GM21515 (cell line): ENCODE results near the gene PAM16.

ENCODE experiments used
- ATAC-seq: cut with Tn5 transposase; IDR thresholded peaks from one replicate; pipeline ENCODE4 v1.9.1; 2021; ENCODE audit not compliant: unreplicated experiment

The PAM16 gene

DNA sequence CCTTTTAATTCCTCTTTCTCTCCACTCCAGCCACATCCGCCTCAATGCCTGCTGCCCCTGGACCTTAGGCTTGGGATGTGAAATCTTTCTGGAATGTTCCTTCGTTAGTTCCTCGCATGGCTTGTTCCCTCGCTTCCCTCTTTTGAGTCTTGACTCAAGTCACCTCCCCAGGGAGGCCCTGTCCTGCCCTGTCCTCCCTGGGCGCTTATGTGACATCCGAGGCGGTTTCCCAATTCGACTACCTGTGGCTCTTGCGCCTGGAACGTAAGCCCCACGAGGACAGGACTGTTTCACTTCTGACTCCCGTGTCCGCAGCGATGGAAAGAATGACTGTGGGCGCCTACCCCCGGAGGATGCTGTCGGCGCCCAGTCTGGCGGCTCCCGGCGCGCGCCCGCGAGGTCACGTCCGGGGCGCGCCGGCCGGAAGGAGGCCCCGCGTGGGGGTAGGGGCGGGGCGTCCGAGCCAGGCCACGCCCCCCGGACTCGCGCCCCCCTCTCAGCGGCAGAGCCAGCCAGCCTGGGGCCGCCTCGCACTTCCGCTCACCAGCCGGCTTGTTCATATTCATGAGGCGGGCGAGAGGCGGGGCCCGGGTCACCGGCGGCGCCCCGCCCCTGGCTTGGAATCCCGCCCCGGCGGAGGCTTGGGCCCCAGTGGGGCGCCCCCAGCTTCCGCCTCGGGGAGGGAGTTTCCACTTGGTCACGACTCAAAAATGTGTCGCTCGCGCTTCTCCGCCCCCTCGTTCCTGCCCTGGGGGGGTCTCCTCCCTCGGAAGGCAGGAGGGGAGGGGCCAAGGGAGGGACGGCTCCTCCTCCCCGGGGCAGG is 43.7 kb downstream of the PAM16 start:
- peak; percentile 90 for ATAC-seq

DNA sequence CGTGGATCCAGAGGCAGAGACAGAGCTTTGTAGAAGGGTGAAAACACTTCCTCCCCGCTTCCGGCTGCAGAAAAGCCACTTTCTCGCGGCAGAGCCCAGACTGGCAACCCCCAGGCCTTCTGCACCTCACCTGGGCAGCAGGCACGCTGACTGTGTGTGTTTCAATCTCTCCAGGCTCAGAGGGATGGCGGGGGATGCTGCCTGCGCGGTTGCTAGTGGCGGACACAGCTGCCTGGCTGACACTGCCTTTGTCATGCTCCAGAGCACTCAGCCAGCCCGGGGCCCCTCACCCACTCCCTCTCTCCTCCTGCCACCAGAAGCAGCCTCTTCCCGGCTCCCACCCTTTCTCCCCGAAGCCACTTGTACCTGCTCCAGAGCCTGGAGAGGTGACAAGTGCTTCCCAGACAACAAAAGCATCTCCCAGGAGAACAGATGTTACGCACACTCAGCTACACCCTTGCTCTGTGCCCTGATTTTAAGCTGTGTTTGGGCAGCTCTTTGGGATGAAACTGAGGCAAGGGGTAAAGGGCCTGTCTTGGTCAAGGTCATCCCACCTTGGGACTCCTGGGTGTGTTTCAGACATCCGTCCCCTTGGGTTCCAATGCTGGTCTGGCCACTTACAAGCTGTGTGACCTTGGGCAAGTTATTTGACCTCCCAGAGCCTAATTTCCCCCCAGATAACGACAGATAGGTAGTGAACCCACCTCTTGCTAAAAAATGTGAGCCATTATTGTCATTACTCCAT is 44.5 kb downstream of the PAM16 start:
- no peak for ATAC-seq

DNA sequence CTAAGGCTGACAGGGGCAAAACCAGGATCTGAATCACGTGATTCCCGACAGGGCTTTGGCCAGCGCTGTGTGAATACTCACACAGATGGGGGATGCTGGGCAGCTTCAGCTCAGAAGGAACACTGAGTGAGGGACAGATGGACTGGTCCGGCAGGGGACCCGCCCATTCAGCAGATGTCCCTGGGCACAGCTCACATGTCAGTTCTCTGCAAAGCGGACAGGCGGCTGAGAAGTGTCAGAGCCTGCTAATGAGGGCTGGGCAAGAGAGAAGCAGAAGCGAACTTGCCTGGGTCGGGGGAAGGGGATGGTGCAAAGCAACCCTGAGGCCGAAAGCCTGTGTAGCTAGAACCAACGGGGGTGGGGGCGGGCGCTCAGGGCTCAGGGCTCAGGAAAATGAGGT is 47.1 kb downstream of the PAM16 start:
- ATAC-seq: no peak

DNA sequence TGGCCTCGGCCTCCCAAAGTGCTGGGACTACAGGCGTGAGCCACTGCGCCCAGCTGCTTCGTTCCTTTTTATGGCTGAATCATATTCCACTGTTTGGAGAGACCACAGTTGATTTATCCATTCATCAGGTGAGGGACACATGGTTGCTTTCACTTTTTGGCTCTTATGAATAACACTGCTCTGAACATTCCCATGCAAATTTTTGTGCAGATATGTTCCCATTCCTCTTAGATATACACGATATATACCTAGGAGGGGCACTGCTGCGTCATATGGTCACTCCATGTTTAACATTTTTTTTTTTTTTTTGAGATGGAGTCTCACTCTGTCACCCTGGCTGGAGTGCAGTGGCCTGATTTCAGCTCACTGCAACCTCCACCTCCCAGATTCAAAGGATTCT is 49.2 kb downstream of the PAM16 start:
- no peak for ATAC-seq

DNA sequence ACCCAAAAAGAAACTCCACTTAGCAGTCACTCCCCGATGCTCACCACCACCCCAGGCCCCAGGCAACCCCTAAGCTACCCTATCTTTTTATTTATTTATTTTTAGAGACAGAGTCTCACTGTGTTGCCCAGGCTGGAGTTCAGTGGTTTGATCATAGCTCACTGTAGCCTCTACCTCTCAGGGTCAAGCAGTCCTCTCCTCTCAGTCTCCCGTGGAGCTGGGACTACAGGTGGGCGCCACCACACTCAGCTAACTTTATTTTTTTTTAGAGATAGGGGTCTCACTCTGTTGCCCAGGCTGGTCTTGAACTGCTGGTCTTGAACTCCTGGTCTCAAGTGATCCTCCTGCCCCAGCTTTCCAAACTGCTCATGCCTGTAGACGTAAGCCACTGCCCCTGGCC is 49.9 kb downstream of the PAM16 start:
- no peak for ATAC-seq

DNA sequence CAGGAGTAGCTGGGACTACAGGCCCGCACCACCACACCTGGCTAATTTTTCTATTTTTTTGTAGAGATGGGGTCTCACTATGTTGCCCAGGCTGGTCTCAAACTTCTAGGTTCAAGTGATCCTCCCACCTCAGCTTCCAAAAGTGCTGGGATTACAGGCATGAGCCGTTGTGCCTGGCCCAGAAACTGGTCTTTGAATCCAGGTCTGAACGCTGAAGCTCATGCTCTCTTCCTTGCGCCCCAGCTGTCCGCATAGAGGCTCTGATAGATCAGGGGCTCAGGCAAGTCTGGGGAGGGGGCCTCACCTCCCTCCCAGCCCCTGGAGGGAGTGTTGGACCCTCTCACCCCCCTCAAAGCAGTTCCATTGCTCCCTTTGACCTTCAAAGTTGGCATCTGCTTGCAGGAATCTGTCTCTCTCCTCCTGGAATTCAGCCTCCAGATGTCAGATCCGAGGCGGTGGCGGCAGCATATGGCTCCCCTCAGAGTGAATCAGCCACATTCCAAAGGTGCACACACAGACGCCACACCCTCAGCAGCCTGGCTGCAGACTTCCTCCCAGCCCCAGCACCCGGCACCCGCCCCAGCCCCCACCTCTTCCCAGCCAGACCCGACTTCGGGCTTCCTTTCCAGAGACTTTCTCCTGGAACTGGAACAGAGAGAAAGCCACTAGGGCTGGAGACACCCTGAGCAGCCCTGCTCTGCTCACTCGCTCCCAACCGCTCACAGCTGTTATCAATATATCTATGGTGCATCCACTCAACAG is 52.2 kb downstream of the PAM16 start:
- ATAC-seq: no peak

DNA sequence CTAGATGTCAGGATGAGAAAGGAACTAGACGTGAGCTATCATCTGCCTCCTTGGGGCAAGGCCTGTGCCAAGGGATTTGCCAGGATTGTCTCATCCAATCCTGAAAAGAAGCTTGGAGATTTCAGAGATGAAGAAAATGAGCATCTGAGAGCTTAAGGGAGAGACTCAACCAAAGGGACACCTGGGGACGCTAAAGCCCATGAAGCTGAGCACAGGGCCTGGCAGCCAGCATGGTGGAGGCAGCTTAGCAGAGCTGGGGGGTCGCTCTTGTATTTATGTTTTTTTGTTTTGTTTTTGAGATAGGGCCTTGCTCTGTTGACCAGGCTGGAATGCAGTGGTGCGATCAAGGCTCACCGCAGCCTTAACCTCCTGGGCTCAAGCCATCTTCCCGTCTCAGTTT is 53.6 kb downstream of the PAM16 start:
- ATAC-seq: no peak

DNA sequence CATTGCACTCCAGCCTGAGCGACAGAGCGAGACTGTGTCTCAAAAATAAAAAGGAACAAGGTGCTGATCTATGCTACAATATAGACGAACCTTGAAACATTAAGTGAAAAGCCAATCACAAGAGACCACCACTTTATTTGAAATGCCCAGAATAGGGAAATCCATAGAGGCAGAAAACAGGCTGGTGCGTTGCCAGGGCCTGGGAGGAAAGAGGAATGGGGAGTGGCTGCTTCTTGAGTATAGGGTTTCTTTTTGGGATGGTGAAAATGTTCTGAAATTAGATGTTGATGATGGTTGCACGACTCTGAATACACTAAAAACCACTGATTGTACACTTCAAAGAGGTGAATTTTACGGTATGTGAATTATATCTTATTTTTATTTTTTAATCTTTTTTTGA is 55.5 kb downstream of the PAM16 start:
- no peak for ATAC-seq

DNA sequence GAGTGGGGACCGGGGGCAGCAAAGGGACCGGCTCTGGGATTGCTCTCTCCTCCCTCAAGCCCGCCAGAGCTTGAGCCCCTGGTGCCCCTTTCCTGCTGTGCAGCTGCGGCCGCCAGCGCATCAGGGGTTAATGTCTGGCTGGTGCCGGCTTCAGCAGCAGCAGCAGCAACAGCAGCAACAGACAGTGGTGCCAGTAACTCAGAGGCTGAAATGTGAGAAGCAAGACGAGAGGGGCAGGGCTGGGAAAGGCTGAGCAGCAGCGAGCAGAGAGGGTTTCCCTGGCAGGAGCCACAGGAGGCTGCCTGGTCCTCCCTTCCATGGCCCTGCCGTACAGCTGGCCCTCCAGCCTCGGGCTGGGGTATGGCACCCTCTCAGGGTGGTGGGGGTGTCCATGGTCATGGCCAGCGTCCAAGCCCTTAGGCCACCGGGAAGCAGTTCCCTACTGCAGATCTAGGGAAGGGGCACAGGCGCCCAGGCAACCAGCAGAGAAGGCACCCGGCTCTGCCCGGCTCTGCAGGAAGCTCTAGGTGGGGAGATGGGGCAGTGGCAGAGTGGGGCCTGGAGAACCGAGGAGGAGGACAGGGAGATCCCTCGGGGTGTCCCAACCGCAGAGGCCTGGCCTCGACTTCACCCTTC is 57.2 kb downstream of the PAM16 start:
- no peak for ATAC-seq

DNA sequence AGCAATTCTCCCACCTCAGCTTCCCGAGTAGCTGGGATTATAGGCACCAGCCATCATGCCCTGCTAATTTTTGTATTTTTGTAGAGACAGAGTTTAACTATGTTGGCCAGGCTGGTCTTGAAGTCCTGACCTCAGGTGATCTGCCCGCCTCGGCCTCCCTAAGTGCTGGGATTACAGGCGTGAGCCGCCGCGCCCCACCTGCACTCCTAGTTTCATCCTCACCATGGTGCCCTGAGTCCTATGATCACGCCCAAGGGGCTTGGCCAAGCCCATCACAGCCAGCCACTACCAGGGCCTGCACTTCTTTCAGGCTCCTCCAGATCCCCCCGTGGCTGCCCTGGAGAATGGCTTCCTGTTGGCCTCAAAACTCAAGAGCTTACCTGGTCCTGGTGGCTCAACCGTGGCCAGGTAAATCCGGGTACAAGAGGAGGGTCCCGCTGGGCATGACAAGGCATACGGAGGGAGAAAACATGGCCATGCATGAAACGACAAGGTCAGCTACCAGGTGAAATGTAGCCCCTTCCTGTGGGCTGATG is 57.9 kb downstream of the PAM16 start:
- ATAC-seq: no peak

DNA sequence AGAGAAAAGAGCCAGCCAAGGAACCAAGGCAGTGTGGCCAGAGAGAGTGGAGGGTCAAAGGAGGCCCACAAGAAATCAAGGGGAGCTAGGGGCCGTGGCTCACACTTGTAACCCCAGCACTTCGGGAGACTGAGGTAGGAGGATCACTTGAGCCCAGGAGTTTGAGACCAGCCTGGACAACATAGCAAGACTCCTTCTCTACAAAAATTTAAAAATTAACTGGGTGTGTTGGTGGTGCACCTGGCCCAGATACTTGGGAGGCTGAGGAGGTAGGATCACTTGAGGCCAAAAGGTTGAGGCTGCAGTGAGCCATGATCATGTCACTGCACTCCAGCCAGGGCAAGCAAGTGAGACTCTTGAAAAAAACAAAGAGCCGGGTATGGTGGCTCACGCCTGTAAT is 59.4 kb downstream of the PAM16 start:
- ATAC-seq: no peak
